ENCODE results near the gene FGF23.
"Not testable (repeated sequence)": the region's sequence is repeated elsewhere in the genome, so short reads cannot be mapped to it uniquely, and the experiment has no call there.

FGF23 gene

DNA sequence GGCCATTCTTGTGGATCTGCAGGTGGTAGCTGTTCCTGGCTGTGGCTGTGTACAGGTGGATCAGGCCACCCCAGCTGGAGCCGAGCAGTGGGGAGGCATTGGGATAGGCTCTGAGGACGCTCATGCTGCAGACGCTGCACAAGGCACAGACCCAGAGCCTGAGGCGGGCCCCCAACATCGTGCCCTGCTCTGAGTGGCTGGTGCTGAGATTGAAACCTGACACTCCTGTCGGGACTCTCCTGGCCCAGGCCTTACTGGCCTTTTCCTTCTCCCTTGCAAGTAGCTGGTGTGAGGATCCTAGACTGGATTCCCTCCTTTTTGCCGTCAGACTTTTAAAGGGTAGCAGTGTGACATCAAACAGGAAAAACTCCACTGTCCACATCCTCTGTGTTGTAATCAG lies at the start of gene FGF23:
TSS of gene FGF23 (minus strand) at position 308 of the 400 bp plus-strand sequence. CDS start at position 178, 130 bp downstream.
- no peak for DNase-seq

DNA sequence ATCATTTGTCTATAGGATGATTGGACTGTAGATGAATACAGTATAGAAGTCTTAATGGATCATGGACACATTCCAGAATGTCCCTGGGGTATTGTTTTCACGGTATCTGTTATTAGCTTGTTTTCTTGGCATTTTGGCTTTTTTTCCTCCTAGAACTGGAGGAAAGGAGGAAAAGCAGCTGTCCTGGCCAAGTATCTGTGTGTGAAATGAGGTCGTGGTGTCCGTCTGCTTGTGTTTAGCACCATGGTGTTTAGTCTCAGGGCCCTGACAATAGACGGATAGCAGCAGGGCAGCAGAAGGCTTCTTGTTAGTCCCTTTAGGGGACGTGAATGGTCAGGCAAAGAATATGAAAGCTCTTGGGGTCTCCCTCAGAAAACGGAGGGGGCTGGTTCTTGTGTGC lies 44.9 kb upstream of the FGF23 start:
- DNase-seq: no peak

DNA sequence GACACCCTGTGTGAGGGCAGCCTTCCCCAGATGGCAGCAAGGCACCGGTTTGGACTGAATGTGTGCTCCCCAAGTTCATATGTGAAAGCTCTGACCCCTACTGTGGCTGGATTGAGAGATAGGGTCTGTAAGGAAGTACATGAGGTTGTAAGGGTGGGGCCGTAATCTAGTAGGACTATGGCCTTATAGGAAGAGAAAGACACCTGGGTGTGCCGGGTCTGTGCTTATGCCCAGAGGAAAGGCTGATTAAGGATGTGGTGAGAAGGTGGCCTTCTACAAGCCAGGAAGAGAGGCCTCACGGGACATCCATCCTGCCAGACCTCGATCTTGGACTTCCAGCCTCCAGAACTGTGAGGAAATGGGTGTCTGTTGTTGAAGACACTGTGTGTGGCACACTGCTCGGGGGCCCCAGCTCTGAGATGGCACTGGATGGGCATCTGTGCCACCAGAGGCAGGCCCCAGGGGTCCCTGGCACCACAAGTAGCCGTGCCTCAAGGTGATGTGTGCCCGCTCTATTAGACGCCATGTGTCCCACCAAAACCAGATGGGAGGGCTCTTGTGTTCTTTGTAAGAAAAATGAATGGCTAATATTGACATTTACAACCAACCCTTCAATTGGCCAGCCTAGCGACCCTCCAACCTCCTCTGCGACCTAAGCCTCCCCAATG lies 44.1 kb upstream of the FGF23 start:
- no peak for DNase-seq

DNA sequence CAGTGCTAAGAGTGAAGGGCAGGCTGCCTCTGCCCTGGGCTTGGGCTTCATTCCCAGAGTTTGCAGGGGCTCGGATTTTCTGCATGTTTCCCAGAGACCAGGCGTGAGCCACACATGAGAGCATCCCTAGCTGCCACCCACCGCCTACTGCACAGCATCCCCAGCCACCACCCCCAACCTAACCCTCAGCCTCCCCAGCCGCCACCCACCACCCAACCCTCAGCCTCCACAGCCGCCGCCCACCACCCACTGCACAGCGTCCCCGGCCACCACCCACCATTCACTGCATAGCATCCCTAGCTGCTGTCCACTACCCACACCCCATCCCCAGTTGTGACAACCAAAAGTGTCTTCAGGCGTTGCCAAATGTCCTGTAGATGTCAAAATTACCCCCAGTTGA lies 43.5 kb upstream of the FGF23 start:
- DNase-seq: no peak

DNA sequence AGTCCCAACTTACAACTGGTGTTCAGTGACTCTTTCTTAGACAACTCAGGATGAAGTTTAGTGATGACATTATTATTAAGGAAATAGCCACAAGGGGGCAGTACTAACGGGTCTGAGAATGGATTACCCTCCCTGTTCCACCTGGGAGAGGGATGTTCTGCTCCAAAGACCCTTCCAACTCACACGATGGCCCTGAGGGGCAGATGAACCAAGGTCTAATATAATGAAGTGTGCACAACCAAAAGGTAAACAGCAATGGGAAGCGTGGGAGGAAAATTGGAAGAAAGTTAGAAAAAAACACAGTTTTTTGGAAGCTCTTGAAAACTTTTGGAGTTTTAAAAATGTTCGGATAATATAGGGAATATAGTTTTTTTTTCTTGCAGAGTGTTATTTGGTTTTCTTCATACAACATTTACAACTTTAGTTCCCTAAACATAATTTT lies 42.1 kb upstream of the FGF23 start:
- no peak for DNase-seq

DNA sequence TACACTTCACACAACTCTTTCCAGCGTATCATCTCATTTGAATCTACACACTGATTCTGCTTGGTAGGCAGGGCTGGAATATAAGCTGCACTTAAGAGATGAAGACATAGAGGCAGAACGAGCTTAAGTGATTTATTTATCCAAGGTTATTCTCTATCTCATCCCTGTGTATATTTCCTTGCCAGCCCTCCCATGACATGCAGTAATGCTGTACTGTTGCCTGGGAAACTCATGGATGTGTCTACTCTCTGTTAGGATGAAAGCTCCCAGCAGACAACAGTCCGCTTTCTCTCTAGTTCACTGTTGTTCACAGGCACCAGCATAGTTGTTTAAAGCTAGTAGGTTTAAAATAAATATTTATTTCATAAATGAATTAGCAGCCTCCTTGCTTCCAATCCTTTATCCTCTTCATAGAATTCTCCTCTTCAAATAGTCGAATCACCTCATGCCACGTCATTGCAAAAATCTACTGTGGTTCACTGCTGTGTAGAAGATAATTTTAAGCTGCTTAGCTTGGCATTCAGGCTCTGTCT lies 40.7 kb upstream of the FGF23 start:
- no peak for DNase-seq

DNA sequence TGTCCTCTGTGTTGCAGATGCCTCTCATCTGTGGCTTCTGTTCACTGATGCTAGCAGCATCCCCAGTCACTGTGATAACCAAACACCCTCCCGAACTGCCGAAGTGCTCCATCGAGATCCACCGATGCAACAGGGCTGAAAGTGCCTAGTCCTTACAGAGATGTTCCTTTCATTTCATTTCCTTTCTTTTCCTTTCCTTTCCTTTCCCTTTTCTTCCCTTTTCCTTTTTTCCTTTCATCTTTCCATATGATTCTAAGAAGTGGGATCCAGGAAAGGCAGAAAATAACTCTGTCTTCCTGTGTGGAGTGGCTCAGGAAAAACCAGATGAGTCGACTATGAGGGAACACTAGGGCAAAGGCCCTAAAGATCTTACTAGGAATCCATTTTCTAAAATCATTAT lies 39.4 kb upstream of the FGF23 start:
- DNase-seq: no peak

DNA sequence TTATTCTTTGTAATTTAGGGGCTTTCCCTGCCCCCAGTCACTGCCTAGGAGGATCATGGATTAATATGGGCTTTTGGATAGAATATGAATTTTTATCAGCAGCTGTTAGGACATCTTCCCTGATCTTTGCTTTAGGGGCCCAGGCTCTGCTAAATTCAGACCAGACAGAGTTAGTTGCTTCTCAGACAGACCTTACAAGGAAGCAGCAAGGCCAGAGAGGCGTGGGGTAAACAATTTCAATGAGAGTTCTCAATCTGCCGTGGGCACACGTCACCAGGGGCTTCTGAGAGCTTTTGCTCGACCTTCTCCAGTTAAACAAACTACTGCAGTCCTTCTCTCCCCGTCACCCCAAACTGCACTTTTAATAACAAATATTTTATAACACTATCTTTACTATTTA lies 38.4 kb upstream of the FGF23 start:
- no peak for DNase-seq

DNA sequence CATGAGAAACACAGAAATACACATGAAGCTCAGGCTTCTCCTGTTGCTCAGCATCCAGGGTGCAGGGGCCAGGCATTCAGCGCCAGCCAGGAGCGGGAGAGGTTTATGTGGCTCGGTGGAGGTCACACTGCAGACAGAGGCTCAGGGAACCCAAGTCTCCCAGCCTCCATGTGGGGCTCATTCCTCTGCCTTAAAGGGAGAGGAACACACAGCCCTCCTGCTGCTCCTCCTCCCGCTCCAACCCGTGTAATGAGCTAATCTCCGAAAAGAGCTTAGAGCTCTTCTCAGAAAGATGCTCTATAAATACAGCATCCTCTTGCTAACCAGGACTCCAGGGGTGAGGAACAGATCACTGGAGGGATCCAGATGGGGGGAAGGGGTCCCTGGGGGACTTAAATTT lies 37.9 kb upstream of the FGF23 start:
- DNase-seq: no peak

DNA sequence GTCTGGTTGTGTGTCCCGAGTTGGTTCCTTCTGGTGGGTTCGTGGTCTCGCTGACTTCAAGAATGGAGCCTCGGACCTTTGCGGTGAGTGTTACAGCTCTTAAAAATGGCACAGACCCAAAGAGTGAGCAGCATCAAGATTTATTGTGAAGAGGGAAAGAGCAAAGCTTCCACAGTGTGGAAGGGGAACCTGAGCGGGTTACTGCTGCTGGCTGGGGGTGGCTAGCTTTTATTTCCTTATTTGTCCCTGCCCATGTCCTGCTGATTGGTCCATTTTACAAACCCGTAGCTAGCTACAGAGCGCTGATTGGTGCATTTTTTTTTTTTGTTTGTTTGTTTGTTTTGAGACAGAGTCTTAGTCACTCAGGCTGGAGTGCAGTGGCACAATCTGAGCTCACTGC lies 36.8 kb upstream of the FGF23 start:
- no peak for DNase-seq

DNA sequence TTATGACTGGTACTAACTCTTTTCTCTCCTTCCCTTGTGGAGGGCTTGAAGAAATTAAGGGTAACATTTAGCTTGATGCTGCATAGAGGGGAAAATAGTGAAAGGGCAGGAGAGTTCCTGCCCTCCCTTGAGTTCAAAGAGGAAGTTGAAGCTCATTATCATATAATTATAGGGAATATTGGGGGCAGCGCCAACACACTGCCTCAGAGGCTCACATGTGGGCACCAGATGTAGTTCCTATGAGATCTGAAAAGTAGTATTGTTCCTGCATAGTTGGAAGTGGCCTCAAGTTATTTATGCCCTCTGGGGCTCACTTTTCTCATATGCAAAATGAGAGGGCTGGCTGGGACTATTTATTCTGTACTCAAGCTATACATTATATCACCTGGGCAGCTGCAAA lies 33.0 kb upstream of the FGF23 start:
- no peak for DNase-seq

DNA sequence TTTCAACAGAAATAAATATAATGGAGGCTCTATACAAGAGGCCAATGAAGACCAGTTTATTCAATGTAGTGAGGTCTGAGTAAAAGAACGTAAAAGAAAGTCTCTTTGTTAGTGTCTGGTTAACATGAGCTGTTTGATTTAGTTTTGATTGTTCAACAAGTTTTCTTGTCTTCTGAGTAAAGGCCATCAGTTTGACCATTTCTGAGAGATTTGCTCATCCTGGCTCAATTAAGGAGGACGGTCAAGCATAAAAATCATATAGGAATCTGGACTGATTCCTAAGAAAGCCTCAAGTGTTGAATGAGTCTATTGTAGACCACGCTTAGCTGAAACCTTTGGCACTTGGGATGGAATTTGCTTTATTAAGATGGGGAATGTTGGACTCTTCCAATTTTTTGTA lies 32.5 kb upstream of the FGF23 start:
- DNase-seq: no peak

DNA sequence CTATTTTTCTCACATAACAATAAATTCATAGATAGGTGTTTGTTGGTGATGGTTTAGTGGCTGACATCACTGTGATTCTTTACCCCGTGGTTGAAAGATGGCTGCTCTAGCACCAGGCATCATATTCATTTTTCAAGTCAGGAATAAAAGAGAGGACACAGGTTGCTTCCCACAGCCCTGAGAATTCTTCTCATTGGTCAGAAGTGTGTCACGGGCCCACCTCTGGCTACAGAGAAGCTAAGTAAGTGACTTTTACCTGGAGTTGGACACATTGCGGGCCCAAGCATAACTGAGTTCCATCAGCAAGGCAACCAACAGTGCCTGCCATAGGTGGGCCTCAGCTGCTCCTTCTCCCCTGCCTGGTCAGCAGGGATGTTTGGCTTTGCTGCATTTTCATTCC lies 27.6 kb upstream of the FGF23 start:
- DNase-seq: no peak

DNA sequence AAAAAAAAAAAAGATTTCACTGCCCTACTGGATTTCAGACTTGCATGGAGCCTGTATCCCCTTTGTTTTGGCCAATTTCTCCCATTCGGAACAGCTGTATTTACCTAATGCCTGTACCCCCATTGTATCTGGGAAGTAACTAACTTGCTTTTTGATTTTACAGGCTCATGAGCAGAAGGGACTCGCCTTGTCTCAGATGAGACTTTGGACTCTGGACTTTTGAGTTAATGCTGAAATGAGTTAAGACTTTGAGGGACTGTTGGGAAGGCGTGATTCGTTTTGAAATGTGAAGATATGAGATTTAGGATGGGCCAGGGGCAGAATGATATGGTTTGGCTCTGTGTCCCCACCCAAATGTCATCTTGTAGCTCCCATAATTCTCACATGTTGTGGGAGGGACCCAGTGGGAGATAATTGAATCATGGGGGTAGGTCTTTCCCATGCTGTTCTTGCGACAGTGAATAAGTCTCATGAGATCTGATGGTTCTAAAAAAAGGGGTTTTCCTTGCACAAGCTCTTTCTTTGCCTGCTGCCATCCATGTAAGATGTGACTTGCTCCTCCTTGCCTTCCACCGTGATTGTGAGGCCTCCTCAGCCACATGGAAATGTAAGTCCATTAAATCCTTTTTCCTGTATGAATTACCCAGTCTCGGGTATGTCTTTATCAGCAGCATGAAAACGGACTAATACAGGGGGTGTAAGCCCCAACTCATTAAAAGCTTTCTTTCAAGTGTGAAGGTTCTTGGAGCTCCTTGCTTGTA lies 25.5 kb upstream of the FGF23 start:
- DNase-seq: not testable (repeated sequence)

DNA sequence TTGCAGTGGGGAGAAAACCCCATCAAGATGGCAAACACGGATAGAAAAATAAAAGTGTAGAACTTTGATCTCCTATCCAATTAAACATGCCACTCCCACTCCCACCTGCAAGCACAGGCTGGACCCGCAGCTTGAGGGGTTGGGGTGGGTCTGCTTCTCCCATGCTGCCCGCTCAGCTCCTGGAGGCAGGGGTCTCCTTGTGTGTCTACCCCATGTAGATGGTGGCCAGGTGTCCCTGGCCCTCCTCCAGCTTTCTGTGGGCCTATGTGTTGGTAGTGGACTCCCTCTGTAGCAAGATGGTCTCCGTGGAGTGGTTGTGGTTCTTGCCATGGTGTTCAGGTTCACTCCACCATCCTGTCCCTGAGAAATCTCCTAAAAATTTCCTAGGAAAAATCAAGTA lies 23.5 kb upstream of the FGF23 start:
- DNase-seq: no peak

DNA sequence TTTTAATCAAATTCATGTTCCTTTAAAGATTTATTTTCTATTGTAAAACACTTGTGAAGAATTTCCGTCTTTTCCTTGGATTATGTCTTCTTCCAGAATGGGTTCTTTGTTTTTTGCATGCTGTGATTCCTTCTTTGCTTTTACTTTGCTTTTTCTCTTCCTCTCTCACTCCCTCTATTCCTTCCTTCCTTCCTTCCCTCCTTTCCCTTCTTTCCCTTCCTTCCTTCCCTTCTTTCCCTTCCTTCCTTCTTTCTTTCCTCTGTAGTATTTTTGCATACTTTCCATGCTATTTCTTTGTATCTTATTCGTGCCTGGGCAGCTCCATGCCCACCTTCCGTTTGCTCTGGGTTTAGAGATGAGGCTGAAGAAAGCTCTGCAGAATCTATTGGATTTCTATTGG lies 21.6 kb upstream of the FGF23 start:
- DNase-seq: no peak

DNA sequence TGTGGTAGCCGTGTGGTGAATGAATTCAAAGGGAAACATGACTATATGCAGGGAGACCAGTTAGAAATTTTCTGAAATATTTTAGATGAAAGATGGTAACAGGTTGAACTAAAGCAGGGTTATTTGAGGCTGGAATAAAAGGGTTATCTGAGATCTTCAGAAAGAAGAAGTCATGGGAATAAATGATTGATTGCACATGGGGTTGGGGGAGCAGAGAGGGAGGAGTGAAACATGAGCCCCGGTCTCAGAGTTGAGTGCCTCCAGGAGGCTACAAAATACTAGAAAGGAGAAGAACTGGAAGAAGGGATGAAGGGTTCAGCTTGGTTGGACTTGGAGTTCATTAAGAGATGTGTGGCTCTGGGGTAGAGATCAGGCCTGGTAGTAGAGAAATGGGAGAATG lies 16.3 kb upstream of the FGF23 start:
- no peak for DNase-seq

DNA sequence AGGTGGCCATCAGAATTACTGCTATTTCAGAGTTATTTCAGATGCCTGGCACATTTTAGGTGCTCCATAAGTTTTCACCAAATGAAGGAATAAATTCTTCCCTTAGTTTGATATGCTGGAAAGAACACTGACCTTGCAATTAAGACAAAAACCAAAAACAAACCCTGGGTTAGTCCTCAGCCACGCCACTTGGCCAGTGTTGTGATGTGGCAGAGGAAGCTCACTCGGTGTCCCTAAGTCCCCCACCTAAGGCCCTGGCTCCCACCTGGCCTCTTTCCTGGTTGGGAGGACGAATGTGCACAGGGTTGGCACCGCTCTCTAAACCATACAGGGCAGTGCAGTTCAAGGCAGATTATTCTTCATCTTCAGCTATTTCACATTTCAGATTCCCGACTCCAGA lies 13.7 kb upstream of the FGF23 start:
- no peak for DNase-seq

DNA sequence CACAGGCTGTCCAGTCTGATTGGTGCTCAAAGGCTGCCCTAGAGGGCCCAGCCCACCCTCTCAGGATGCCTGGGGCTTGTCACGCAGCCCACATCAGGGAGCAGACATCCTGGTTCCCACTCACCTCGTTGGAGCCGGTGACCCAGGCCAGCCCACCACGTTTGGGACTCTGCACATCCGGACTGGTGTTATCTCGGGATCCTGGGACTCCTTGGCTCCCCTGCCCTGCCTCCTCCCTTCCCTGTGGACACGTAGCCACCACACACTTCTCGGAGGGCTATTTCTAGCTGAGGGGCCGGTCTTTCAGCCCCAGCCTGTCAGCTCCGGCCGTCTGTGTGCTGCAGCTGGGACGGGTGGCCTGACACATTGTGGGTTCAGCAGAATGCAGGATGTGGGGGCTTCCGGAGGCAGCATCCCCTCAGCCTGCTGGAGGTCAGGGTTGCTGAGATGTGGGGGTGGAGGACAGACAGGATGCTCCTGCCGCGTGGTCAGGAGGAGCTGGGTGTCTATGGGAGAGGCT lies 12.8 kb upstream of the FGF23 start:
- DNase-seq: no peak

DNA sequence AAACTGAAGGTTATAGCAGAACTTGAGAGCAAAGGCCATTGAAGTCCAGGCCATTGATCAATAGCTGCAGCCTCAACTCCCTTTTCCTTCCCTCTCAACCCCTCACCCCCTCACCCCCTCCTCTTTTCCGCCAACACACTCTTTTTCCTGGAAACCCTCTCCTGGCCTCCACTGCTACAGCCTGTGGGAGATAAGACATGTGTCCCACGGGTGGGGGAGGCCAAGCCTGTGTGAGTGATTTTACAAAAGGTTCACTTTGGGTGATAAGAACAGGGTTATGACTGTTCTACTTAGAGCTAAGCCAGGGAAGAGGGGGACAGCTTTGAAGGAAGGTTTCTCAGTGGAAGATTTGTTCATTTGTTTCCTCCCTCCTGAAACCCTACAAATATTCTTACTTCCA lies 9.2 kb upstream of the FGF23 start:
- no peak for DNase-seq

DNA sequence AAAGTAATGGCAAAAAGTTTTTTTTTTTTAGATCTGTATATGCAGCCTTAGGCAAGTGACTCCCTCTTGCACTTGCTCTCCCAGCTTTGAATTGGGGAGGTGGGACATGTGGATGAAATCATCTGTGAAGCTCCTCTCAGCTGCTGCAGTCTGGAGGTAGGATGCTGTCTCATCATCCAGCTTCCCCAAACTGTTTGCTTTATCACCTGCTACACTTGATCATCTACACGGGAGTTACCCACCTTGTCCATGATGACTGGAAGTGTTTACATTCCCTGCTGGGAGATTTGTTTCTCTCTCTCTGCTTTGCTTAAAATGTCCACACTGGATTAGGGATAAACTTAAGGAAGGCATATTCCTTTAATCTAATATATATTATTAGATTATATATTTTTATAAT lies 8.5 kb upstream of the FGF23 start:
- DNase-seq: no peak

DNA sequence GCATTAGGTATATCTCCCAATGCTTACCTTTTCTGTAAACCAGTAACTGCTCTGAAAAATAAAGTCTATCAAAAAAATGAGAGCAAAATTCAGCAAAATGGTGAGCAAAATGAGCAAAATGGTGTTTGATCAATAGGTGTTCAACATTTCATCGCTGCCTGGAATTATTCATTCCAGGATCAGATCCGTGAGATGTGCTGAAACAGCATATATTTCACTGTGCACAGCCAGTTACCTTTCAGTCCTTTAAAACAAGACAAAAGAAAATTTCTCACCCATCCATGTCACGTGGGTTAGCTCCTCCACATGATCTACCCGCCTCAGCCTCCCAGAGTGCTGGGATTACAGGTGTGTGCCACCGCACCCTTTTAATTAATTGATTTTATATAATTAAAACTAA lies 8.1 kb upstream of the FGF23 start:
- no peak for DNase-seq

DNA sequence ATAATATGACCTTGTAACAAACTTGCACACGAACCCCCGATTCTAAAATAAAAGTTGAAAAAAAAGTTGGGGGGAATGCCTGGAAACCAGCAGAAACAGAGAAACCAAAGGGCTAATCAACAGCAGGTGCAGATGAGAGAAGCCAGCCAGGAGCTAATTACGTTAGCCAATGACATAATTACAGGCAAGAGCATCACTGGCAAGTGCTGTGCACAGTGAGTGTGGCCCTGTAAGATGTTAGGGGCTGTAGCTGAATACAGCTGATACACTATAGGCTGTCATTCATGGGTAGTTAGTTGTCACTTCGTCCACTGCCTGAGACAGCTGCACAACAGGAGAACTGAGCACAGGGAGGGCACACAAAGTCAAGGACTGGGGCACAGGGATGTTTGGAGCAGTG lies 7.3 kb upstream of the FGF23 start:
- no peak for DNase-seq

DNA sequence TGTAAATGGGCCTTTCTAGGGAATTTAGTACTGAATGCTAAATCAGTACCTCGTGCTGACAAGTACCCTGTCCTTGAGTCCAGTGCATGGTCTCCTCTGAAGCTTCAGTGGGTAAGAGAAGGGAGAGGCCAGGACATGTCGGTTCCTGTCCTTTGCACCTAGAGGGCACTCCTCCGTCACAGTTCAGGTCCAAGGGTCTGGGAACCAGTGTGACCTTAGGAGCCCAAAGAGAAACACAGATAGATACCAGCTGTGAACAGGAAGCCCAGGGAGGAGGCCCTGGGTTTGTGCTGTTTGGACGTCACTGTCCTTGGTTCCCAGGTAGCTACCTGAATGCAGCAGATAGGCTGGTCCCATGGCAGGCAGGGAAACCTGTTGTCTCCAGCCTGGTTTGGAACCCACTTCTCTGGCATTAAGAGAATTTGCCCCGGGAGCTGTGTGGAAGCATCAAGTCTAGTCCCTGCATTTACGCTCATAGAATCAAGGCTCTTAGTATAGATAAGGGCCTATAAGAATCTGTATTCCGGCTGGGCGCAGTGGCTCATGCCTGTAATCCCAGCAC lies 3.9 kb upstream of the FGF23 start:
- DNase-seq: no peak

All from GDM1 (cell line).